DMS79 (cell line): Measurements from ENCODE around the gene CFAP46.
"Not testable (repeated sequence)": the region's sequence is repeated elsewhere in the genome, so short reads cannot be mapped to it uniquely, and the experiment has no call there.

Experiments used
- DNase-seq: peaks from one replicate; lab custom pipeline; 2025; lab: John Stamatoyannopoulos, UW

The CFAP46 gene

DNA sequence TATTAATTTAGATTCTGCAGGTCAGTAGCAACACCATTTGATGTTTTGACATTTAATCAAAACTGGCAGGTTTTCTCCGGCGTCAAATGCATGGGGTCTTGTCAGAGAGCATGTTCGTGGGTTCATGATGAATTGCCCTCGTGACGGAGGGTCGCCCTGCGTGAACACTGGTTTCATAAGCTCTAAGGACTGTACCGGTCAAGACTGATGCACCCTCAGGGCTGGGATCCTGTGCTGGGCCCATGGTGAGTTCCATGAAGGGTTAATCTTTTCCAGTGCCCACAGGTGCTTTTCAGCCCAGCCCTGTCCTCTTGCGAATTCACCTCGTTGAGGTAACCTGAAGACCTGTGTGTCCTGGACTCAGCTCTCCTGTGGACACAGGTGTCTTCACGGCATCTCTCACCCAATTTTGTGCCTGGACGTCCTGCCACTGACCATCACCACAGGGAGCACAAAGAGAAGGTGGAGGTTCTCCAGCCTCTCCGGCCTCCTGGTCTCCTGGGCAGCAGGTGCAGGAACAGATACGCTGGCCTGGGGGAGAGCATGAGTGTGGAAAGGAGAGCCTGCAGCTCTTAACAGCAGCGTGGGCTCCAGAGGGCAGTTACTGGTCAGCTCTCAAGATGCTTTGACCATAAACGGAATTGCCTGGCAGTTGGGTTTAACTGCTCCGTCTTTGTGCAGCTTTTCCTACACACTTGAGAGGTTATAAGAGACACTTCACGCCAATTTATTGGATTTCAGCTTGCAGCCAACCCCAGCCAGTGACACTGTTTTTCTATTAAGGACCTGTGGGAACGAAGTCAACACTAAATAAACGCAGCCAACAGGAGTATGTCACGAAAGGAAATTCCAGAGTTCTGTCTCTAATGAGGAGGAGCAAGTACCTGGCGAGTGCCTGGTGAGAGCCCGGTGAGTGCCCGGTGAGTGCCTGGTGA lies 37.4 kb upstream of the CFAP46 start:
- DNase-seq = peak; percentile 28

- DNase-seq = no peak
Observed at GRCh38 chr10:132978542-132978941, 36.2 kb upstream of the CFAP46 start.

DNA sequence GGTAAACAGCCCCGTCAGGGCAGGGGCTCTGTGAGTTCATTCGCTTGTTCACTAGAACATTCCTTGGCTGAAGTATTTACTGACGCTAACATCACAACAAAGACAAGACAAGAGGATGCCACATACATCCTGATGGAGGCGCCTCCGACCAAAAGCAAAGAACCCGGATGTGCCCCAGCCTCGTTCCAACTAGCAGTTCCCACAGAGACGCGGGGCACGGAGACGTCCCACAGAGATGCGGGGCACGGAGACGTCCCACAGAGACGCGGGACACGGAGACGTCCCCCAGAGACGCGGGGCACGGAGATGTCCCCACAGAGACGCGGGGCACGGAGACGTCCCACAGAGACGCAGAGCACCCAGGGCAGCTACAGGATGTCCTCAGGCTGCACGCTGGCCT lies 35.4 kb upstream of the CFAP46 start:
- no peak for DNase-seq

DNA sequence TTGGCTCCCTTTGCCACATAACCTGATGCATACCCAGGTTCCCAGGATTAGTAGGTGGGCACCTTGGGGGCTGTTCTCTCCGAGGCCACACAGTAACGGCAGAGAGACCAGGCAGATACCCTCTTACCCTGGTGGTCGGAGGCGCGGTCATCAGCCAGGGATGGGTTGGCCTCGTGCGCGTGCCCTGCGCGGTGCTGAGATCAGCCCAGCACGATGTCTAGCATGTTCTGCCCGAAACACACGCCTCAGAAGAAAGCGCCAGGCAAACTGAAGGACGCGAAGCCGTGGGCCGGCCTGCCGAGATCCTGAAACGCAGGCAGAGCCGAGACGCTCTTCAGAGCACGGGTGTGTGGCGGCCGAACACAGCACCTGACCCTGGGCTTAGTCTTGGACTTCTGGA lies 34.7 kb upstream of the CFAP46 start:
- no peak for DNase-seq

DNA sequence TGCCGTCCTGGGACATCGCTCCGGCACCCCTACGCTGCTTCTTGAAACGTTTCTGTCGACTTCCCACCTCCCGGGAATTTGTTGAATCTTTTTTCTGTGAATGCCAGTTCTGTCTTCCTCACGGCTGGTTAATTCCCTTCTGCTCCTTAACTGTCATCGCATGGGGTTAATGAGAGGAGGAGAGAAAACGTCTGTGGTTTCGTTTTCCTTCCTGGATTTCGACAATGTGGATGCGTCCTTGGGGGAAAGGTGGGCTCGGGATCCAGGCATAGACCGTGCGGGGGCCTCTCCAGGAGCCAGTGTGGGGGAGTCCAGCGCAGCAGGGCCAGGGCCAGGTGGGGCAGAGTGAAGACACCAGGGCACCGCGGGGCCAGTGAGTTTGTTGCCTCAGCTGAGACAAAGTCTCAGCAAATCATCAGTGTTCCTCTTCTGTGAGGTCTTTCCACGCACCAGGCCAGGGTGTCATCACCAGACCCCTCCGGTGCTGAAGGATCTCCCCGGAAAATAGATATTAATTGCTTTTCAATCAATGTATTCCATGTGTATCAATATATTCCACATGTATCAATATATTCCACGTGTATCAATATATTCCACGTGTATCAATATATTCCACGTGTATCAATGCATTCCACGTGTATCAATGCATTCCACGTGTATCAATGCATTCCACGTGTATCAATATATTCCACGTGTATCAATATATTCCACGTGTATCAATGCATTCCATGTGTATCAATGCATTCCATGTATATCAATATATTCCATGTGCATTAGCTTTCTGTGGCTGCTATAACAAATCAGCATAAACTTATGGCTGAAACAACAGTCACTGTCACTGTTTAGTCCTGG lies 33.7 kb upstream of the CFAP46 start:
- DNase-seq = no peak

DNA sequence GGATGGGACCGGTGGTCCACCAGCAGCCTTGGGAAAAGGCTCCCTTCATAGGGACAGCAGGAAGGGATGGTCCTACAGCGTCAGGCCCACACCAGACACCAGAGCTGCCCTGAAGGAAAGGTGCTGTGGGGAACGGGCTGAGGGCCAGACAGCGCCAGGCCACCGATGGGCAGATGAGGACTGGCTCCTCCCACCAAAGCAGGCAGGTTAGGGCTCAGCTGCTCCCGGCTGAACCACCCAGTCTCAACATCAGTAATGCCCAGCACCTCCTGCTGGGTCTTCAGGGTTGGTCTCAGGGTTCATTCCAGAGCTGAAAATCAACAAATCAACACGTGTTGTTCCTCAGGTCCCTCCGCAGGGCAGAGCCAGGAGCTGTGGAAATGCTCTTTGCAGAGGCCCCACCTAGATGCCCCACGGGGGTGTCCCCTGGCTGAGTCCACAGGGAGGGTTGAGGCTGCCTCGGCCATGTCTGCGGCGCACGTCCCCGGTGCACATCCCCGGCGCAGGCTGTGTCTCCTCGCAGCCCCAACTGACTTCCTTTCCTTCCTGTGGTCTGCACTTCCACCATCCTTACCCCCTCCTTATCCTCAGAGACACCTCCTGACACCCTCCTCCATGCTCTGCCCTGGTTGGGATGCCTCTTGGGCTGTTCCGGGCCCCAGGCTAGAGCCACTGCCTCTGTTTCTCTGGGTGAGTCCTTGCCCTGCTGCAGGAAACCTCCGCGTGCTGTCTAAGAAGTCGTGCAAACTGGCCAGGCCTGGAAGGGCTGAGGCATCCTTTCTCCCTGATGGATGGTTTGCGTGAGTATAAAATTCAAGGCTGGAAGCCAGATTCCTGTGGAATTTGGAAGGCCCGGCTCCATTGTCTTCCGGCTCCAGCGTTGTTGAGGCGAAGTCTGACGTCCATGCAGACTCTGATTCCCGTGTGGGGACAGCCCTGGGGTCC lies 32.8 kb upstream of the CFAP46 start:
- DNase-seq = no peak

DNA sequence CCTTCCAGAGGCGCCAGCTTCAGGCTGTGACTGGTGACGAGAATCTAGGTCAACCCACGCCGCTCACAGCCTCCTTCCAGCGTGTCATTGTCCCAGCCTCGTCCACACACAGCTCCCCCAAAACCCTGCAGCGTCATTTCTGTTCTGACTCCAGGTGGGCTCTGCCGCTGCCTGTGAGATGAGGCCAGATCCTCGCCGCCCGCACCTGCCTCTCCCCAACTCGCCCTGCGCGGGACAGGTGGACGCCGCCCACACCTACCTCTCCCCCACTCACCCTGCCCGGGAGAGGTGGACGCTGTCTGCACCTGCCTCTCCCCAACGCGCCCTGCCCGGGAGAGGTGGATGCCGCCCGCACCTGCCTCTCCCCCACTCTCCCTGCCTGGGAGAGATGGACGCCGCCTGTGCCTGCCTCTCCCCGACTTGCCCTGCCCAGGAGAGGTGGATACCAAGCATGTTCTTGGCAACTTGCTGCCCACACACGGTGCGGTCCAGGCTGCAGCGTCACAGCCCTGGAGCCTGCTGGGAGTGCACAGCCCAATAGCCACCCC lies 32.0 kb upstream of the CFAP46 start:
- no peak for DNase-seq

DNA sequence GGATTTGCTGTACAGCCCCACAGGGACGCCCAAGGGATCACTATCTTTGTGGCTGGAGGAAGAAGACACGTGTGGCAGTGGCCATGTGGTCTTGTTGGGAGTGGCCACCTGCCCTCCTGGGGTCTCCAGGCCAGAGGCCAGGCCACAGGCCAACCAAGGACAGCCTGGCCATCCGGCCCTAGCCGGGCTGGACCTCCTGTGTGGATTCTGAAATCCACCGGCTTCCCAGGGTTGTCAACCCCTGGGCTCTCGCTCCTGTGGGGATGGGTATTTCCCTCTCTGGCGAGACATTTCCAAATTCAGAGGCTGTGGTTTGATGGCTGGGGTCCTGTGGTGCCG lies 31.5 kb upstream of the CFAP46 start:
- DNase-seq = no peak

DNA sequence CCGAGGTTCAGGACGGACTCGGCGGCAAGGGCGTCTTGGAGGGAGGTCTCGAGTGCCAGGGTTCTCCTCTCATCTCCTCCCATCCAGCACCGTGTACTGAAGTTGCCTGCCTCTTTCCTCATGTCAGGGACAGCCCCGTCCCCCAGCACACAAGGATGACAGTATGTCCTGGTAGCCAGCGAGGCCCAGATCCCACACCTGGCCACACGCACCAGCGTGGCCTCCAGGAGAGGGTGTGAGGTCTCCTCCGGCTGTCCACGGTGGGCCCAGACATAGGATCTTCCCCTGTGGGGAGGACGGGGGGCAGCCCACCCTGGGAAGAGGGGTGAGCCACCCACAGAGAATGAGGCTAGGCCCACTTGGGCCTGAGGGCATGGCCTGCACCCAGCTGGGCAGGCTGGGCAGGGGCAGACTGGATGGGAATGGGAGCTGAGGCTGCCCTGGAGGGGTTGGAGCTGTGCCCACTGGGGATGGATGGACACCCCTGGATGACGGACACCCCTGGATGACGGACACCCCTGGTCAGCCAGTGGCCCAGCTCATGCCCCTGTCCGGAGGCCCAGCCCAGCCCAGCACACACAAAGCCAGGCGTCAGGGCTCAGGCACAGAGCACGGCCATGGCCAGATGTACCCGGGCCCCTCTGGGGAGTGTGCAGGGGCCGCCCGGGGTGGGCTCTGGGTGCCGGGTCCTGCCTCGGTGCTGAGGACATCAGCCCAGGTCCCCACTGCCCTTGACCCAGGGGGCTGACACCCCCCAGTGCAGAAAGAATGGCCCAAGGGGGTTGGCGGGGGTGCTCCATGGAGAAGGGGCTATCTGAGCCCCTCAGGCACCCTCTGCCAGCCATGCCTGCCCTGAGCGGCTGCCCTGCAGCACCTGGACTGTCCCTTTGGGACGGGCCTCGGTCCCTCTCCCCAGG lies 30.9 kb upstream of the CFAP46 start:
- DNase-seq = no peak

DNA sequence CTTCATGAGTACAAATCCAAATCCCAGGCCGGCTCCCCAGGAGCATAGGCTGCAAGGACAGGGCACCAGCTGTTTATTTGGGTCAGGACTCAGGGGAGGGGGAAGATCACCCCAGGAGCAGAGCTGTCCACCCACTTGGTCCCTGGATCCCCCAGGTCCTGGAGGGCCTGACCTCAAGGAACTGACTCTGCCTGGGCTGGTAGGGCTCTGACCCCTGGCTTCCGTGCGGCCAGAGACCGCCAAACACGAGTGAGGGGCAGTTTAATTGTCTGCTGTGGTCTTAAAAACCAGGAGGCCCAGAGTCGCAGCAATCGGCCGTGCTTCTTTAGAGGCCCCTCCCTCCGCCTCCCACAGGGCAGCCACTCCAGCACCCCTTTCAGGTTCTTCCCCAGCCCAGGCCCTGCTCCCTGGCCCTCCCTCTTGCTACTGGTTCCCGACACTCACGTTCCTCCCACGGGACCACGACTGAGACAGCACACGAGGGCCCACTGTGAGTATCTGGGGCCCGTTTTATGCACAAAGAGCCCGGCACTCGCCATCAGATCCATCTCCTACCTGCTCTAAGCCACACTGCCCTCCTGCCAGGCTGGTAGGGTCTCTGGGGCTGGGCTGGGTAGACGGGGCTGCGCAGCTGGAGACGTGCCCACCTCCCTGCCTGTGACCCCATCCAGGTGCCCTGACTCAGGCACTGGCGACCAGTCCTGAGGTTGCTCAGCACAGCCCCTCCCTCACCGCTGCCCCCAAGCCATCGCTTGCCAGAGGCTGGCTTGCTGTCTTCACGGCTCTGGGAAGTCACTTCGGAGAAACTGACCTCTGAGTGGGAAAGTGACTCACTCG lies 30.0 kb upstream of the CFAP46 start:
- DNase-seq = no peak

DNA sequence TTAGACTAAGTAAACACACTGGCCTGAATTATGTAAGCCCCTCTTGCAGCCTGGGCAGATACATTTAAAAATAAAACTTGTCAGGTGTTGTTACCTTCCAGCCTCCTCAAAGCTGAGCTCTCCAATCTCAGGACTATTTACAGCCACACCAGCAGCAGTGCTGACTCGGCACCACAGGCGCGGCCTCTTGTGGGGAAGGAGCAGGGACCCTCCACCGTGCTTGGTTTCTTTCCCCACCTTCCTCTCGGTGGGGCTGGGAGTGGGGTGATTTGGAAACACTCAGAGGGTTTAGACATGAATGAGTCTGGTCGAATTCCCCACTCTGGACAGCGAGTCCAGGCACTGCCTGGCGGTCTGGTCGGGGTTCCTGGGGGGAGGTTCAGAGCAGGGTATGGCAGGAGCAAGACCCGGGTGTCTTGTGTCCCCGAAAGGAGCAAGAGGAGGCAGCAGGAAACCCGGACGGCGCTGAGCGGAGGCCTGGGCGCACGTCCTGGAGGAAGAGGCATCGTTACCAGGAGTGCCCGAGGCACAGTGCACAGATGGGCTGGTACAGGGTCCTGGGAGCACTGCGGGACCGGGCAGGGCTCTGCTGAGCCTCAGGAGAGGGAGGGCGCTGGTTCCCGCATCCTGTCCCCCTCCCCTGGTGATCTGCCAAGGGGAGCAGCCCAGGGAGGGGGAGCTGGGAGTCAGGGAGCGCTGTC lies 29.2 kb upstream of the CFAP46 start:
- no peak for DNase-seq

DNA sequence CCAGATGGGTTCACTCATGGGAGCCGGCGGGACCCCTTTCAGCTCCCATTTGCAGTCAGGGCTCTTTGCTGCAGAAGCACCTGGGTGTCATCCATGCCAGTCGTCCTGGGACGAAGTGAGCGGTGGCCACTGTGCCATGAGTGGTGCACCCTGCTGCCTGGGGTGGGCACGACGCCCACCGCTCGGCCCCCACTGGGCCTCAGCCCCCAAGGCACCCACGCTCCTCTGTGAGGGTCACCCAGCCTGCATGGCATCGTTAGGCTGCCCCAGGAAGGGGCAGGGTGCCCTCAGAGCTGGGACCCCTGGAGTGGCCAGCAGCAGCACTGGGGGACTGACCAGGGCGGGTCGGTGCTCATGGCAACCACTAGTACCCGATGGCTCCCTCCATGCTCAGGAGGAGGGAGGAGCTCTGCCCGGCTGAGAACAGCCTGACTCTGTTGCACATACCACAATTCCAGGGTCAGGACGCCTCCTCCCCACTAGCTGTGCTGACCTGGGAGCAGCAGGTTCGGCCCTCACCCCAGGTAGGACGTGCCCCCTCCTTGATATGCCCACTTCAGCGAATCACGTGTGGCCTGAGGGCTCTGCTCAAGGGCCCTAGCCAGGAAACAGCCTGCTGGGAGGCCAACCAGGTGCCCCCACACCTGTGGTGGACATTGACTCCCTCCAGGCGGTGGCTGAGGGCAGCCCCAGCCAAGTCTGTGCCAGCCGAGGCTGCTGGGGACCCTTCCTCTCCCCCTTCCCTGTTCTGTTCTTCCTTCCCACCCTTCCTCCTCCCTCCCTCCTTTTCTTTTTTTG lies 28.5 kb upstream of the CFAP46 start:
- DNase-seq = no peak

- DNase-seq = no peak
Observed at GRCh38 chr10:132967540-132967939, 25.2 kb upstream of the CFAP46 start.

- DNase-seq = no peak
Observed at GRCh38 chr10:132965411-132966057, 23.2 kb upstream of the CFAP46 start.

- DNase-seq = not testable (repeated sequence)
Observed at GRCh38 chr10:132964707-132965410, 22.5 kb upstream of the CFAP46 start.

DNA sequence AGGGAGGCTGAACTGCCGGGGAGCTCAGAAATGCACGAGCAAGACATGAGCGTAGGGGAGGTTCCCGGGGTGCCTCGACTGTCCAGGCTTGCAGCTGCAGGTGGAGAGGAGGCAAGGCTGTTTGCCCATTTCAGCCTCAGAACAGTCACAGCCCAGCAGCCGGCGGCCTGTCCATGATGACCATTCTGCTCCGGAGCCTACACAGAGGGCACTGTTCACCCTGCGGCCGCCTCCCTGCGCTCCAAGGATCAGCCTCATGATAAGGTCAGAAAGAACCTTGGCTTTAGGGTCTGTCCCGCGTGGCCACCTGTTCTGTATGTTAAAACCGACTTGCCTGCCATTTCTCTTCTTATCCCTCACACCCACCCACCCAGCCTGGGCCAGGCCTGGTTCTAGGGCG lies 21.9 kb upstream of the CFAP46 start:
- no peak for DNase-seq

DNA sequence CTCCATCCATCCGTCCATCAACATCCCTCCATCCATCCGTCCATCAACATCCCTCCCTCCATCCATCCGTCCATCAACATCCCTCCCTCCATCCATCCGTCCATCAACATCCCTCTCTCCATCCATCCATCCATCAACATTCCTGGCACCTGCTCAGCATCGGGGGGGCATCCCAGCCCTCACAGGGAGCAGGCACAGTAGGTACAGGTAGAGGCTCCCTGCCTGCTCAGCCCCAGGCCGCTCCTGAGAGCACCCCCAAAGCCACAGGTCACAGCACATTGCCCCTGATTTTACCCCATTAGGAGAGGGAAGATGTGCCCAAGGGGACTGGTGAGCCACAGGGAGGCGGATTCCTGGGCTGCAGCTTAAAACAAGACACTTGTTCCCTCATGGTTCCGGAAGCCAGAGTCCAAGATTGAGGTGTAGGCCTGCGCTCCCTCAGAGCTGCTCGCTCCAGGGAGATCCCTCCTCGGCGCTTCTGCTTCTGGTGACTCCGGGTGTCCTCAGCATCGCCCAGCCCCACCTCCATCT lies 21.1 kb upstream of the CFAP46 start:
- no peak for DNase-seq
